ENCODE results near the gene LRP1-AS.
"Not testable (repeated sequence)": the region's sequence is repeated elsewhere in the genome, so short reads cannot be mapped to it uniquely, and the experiment has no call there.

Gene LRP1-AS

GRCh38 chr12:57138526-57139272 lies 8.7 kb downstream of the LRP1-AS start:
- no peak for DNase-seq

- no peak for DNase-seq
Observed at GRCh38 chr12:57135527-57136326, 11.7 kb downstream of the LRP1-AS start.

DNA sequence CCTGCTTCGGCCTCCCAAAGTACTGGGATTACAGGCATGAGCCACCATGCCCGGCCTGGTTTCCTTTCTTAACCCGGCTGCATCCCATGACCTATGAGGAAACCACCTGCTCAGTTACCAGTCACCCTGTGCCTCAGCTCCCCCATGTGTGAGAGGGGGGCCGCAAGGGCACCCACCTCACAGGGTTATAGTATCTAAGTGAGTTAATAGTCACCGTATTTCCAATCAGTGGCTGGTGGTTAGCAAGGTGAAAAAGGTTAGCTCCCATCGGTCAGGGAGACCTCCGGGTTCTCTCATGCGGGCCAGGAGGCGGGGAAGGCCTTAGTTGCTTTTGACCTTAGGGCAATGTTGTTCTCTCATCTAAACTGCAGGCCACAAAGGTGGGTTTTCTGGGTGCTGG lies 12.5 kb downstream of the LRP1-AS start:
- no peak for DNase-seq

DNA sequence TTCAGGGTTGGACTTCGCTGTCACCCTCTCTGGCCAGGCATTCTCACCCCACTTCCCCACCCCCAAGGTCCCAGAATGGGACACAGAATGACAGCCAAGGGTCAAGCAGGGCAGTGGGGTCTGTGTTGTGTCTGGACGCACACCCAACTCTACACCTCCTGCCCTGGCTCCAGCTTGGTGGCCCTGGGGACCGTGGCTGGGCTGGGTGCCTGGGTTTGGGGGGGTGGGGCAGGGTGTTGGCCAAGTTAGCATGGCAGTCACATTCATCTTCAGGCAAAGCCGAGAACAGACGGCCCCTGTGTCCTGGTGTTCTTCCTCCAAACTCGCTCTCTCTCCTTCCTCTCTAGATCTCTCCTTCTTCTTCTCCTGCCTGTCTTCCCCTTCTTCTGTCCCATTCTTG lies 13.5 kb downstream of the LRP1-AS start:
- DNase-seq = no peak

DNA sequence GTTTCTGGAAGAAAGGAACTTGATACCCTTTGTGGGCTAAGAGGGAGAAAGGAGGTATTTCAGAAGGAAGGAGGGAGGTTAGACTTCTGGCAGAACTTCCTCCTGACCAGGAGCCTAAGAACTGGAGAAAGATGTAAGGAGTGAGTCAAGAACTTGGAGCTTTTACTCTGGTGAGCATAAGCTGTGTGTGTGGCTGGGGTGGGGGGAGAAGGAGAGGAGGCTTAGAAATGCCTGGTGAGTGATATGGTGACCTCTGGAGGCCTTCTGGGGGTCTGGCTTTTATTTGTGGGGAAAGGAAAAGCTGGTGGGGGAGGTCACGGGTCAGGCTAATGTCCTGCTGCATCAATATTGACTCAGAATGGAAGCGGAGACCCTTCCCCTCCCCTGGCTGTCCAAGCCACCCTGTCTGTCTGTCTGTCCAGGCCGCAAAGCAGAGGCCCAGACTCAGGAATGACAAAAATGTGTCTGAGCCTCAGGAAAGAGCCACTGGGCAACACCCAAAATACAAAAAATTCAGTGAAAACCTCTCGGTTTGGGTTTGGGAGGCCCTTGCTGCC lies 14.3 kb downstream of the LRP1-AS start:
- DNase-seq = no peak

- no peak for DNase-seq
Observed at GRCh38 chr12:57131896-57132744, 15.3 kb downstream of the LRP1-AS start.

GRCh38 chr12:57130941-57131340 lies 16.5 kb downstream of the LRP1-AS start:
- no peak for DNase-seq

GRCh38 chr12:57129889-57130288 lies 17.5 kb downstream of the LRP1-AS start:
- no peak for DNase-seq

- DNase-seq = no peak
Observed at GRCh38 chr12:57129321-57129842, 18.0 kb downstream of the LRP1-AS start.

DNA sequence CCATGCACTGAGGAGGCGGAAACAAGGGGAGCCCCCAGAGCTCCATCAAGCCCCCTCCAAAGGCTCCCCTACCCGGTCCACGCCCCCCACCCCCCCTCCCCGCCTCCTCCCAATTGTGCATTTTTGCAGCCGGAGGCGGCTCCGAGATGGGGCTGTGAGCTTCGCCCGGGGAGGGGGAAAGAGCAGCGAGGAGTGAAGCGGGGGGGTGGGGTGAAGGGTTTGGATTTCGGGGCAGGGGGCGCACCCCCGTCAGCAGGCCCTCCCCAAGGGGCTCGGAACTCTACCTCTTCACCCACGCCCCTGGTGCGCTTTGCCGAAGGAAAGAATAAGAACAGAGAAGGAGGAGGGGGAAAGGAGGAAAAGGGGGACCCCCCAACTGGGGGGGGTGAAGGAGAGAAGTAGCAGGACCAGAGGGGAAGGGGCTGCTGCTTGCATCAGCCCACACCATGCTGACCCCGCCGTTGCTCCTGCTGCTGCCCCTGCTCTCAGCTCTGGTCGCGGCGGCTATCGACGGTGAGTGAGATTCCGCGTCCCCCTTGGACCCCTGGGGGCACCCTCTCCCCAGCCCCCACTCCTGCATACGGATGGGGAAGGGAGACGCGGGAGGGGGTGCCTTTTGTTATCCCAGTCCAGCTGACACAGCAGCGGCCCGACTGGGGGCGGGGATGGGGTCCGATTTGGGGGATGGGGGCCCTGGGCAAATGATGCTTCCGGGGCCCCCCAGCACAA lies 18.7 kb downstream of the LRP1-AS start:
- no peak for DNase-seq

- peak; percentile 74 to 78 for DNase-seq
Observed at GRCh38 chr12:57127726-57128518, 19.5 kb downstream of the LRP1-AS start, which contains the start of gene LRP1. LRP1 (plus strand) TSS chr12:57128483; CDS start chr12:57128965, 482 bp downstream.

DNA sequence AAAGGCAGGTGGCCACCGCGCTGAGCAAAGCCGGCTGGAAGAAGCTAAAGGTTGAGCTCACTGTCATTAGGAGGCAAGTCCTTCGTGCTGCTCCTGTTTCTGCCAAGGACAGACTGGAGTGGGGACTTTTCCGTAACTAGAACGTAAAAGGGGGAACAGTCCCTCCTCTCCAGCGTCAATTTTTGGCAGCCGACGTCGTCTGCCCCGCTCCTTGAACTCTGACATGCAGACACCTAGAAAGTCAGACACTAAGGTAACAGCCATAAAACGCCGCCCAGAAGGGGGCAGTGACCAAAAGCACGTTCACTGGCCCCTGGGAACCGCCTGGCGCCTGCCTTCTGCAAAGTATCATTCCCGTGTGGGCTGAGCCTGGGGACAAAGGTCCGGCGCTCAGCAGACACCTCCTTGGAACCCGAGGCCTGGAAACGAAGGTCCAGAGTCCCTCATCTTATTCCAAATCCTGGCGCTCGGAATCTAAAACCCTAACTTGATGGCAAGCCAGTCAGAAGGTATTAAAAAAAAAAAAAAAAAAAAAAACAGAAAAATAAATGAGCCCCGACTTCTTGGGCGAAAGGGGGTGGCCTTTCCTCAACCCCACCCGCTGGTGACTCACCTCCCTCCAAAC lies 20.2 kb downstream of the LRP1-AS start:
- peak; percentile 43 to 62 for DNase-seq

- no peak for DNase-seq
Observed at GRCh38 chr12:57126561-57126960, 20.9 kb downstream of the LRP1-AS start.

GRCh38 chr12:57126061-57126460 lies 21.4 kb downstream of the LRP1-AS start:
- no peak for DNase-seq

- DNase-seq = peak; percentile 80 to 83
Observed at GRCh38 chr12:57124261-57124877, 23.1 kb downstream of the LRP1-AS start.

- DNase-seq = no peak
Observed at GRCh38 chr12:57123813-57124212, 23.6 kb downstream of the LRP1-AS start.

DNA sequence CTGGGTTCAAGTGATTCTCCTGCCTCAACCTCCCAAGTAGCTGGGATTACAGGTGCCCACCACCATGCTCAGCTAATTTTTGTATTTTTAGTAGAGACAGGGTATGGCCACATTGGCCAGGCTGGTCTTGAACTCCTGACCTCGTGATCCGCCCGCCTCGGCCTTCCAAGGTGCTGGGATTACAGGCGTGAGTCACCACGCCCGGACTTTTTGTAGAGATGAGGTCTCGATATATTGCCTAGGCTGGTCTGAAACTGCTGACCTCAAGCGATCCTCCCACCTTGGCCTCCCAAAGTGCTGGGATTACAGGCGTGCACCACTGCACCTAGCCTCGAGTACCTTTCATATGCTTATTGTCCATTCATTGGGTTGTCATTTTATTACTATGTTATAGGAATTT lies 26.7 kb downstream of the LRP1-AS start:
- not testable (repeated sequence) for DNase-seq

DNA sequence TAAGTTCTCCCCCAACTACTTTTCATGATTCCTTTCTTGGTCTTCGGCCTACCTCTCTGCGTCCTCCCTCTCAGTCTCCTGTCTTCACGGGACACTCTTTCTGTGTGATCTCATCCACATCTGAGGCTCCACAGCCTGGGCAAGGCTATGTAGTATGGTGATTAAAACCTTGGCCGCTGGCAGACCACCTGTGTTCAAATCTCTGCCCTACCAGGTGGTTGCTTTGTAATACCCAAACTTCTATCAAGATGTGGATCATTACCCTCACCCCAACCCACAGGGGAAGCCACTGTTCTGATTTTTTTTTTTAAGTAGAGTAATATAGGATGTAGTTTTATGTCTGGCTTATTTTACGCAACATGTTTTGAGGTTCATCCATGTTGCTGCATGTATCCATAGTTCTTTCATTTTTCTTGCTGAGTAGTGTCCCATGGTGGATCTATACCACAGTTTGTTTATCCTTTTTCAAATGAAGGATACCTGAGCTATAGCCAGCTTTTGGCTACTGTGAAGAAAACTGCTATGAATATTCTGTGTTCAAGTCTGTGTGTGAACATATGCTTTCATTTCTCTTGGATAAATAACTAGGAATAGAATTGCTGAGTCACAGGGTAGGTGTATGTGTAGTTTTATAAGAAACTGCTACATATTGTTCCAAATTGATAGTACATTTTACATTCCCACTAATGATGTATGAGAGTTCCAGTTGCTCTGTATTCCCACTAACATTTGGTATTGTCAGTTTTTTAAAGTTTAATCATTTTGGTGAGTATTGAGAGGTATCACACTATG lies 27.9 kb downstream of the LRP1-AS start:
- no peak for DNase-seq

- no peak for DNase-seq
Observed at GRCh38 chr12:57118711-57119271, 28.6 kb downstream of the LRP1-AS start.
